Glutamatergic neuron (in vitro differentiated cells): ENCODE measurements around the gene WWOX. TPM values are rescaled to one million over a fixed set of nuclear protein-coding genes. Genes with fewer than 3 reads are reported as not detected.

Source experiments
- DNase-seq: peaks from one replicate; pipeline ENCODE4 v3.0.0; 2022
- H3K27ac Mint-ChIP-seq: one replicate; pipeline ENCODE4 v1.8.0; 2020; ENCODE audit warnings: mild to moderate bottlenecking, mixed read lengths, inconsistent platforms; ENCODE audit not compliant: unreplicated experiment
- H3K27me3 Mint-ChIP-seq: one replicate; pipeline ENCODE4 v1.8.0; 2020; ENCODE audit warnings: mild to moderate bottlenecking, moderate library complexity, mixed read lengths, inconsistent platforms; ENCODE audit not compliant: unreplicated experiment
- H3K36me3 Mint-ChIP-seq: one replicate; pipeline ENCODE4 v1.8.0; 2020; ENCODE audit warnings: mild to moderate bottlenecking, mixed read lengths, inconsistent platforms; ENCODE audit not compliant: unreplicated experiment
- H3K4me1 Mint-ChIP-seq: one replicate; pipeline ENCODE4 v1.8.0; 2020; ENCODE audit warnings: mild to moderate bottlenecking, low read depth, mixed read lengths, inconsistent platforms; ENCODE audit not compliant: unreplicated experiment
- H3K4me3 Mint-ChIP-seq: one replicate; pipeline ENCODE4 v1.8.0; 2020; ENCODE audit warnings: mild to moderate bottlenecking, mixed read lengths, inconsistent platforms; ENCODE audit not compliant: unreplicated experiment
- H3K9me3 Mint-ChIP-seq: one replicate; pipeline ENCODE4 v1.8.0; 2020; ENCODE audit warnings: mild to moderate bottlenecking, moderate library complexity, mixed read lengths, inconsistent platforms; ENCODE audit not compliant: unreplicated experiment
- CTCF ChIP-seq: fragments of 200-600 bp; sonication (generic); IDR thresholded peaks from one replicate; pipeline ENCODE4 v1.5.0; 2021; ENCODE audit not compliant: partially characterized antibody, unreplicated experiment
- total RNA-seq: library from RNA; stranded (reverse); fragmentation: NEBNext Ultra II Directional; extraction: Animal tissue kit (Norgen Biotek cat#: 25700); gene quantifications from one replicate; pipeline ENCODE4 v1.2.1, GENCODE V29; 2021; ENCODE audit not compliant: unreplicated experiment

The WWOX gene
- total RNA-seq, 1 donor from 2014 or later: 10.3 TPM

- no peaks in the 10 kb centered on the region for H3K36me3 Mint-ChIP-seq
- DNase-seq: no peak
- H3K9me3 Mint-ChIP-seq: no peaks in the 10 kb centered on the region
- no peak overlapping the region for H3K4me3 Mint-ChIP-seq
- H3K27ac Mint-ChIP-seq: no peak overlapping the region
- no peaks in the 10 kb centered on the region for H3K4me1 Mint-ChIP-seq
- TF ChIP-seq CTCF: no peak
- H3K27me3 Mint-ChIP-seq: no peaks in the 10 kb centered on the region
Observed at GRCh38 chr16:78340590-78340989, 241.1 kb downstream of the WWOX start.

GRCh38 chr16:78348068-78348467 lies 248.6 kb downstream of the WWOX start:
- H3K27me3 Mint-ChIP-seq: no peaks in the 10 kb centered on the region
- TF ChIP-seq CTCF: no peak
- H3K36me3 Mint-ChIP-seq: no peaks in the 10 kb centered on the region
- no peak for DNase-seq
- H3K27ac Mint-ChIP-seq: no peak overlapping the region
- H3K4me3 Mint-ChIP-seq: no peak overlapping the region
- H3K4me1 Mint-ChIP-seq: no peaks in the 10 kb centered on the region
- no peaks in the 10 kb centered on the region for H3K9me3 Mint-ChIP-seq

GRCh38 chr16:78348886-78349285 lies 249.4 kb downstream of the WWOX start:
- Mint-ChIP-seq H3K9me3 (no peaks in the 10 kb centered on the region), H3K27me3 (no peaks in the 10 kb centered on the region), H3K36me3 (no peaks in the 10 kb centered on the region), H3K4me3 (no peak overlapping the region), H3K27ac (no peak overlapping the region), H3K4me1 (no peaks in the 10 kb centered on the region)
- no peak for DNase-seq
- no peak for TF ChIP-seq CTCF

- no peak for DNase-seq
- Mint-ChIP-seq H3K9me3 (no peaks in the 10 kb centered on the region), H3K27me3 (no peaks in the 10 kb centered on the region), H3K4me3 (no peak overlapping the region), H3K36me3 (no peaks in the 10 kb centered on the region), H3K4me1 (no peaks in the 10 kb centered on the region), H3K27ac (no peak overlapping the region)
- TF ChIP-seq CTCF: no peak
Observed at GRCh38 chr16:78352184-78352583, 252.7 kb downstream of the WWOX start.

- H3K36me3 Mint-ChIP-seq: no peaks in the 10 kb centered on the region
- DNase-seq: no peak
- H3K4me1 Mint-ChIP-seq: no peaks in the 10 kb centered on the region
- H3K4me3 Mint-ChIP-seq: no peak overlapping the region
- H3K9me3 Mint-ChIP-seq: no peaks in the 10 kb centered on the region
- no peak overlapping the region for H3K27ac Mint-ChIP-seq
- TF ChIP-seq CTCF: no peak
- no peaks in the 10 kb centered on the region for H3K27me3 Mint-ChIP-seq
Observed at GRCh38 chr16:78353640-78354275, 254.3 kb downstream of the WWOX start.
